D341Med (cell line): Measurements from ENCODE around the gene CACNA1E.

Experiments
- DNase-seq: peaks from one replicate; pipeline ENCODE4 v3.0.0; 2012; ENCODE audit warnings: low spot score

Gene CACNA1E

DNA sequence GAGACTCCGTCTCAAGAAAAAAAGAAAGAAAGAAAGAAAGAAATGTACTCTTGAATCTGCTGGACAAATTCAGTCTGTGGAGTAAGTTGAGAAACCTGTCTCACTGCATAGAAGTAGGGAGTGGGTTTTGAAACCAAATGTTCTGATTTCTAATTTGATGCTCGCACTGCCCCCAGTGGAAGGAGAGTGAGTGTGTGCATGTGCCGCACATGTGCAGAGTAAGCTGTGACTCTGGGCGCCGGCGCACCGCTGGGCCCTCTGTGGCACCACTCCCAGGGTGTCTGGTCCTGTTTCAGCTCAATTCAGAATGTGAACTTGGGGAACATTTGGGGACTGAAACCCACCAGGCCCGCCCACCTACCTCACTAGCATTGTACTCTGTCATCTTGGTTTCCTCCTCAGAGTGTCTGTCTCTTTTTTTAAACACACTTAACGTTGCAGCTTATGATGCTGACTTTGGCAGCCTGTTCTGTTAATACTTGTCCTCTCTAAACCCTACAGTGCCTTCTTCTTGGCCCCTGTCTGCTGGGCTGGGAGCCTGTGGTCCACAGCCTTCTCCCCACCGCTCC is 104.6 kb downstream of the CACNA1E start:
- DNase-seq: peak; percentile 76

GRCh38 chr1:181588631-181589030 is 105.3 kb downstream of the CACNA1E start:
- DNase-seq: no peak

DNA sequence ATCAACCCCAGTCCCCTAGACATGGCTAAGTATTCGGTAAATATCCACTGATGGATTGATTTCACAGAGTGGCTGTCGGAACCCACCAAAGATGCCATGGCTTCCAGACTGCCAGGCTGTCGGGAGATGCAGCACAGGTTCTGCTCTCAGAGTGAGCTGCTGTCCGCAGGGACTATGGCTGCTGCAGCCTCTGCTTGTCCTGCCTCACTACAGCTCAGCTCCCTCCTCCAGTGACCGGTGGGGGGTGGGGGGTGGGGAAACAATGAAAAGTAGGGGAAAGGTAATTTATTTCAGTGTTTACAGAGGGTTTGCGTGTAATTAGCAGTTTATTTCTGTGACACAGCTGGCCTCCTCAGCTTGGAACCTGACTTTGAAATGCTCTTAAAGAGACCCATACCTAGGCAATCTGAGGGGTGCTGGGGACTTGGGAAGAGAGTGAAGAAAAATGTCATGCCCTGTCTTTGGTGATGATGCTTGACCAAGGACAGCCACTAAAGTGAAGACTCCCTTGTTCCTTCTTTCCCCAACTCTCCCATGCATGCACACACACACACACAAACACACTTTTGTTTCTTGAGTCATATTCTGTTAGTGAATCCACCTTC is 109.0 kb downstream of the CACNA1E start:
- no peak for DNase-seq

GRCh38 chr1:181593042-181593441 is 109.7 kb downstream of the CACNA1E start:
- no peak for DNase-seq

- no peak for DNase-seq
Observed at GRCh38 chr1:181594553-181594952, 111.2 kb downstream of the CACNA1E start.

DNA sequence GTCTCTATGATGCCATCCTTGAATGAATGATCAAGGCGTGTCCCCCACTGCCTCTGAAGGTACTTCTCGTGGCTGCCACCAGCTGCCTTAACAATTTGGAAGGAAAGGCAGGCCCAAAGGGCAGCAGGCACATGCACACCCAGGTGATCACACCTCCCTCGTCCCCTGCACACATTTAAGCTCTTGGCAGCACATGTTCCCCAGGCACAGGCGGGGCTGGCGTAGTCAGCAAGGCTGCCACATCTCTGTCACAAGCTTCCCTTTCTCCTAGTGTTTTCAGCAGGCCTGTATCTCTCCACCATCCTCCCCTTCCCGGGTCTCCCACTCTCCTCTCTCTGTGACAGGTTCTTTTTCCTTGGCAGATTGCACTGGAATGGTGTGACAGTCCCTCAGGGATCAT is 111.9 kb downstream of the CACNA1E start:
- no peak for DNase-seq

- no peak for DNase-seq
Observed at GRCh38 chr1:181601186-181601950, 118.1 kb downstream of the CACNA1E start.

- DNase-seq: no peak
Observed at GRCh38 chr1:181603735-181604410, 120.6 kb downstream of the CACNA1E start.

- DNase-seq: no peak
Observed at GRCh38 chr1:181604482-181605249, 121.3 kb downstream of the CACNA1E start.

DNA sequence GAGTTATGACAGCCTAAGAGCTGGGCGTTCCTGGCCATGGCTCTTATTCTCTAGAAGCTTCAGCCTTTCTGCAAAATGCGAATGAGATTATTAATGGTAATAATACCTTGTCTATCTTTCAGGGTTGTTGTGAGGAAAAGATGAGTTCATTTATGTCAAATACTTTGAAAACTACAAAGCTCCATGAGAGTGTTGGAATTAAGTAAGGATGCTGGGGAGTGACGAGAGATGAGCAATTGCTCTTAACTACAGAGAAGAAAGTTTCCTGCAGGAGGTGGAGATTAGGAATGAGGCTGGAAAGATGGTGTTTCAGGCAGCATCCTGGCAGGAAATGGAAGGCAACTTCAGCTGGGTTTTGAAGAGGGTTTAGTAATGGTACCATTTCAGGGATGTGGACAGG is 124.2 kb downstream of the CACNA1E start:
- no peak for DNase-seq

- no peak for DNase-seq
Observed at GRCh38 chr1:181608386-181608785, 125.1 kb downstream of the CACNA1E start.

DNA sequence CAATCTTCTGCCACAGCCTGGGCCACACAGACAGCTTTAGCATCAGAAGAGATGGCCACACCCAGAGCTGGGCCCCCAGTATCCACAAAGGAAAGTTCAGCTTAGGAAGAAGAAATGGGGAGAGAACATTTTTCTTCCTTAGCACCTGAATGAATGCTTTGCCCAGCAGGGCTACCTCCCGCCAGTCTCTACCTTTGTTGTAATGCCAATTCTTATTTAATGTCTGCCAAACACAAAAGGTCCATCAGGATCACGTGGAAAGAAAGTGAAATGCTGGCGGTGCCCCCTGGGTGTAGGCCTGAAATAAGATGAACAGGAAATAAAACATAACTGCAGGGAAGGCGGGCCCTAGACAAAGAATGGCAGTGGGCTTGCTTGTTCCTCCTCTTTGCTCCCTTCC is 125.6 kb downstream of the CACNA1E start:
- DNase-seq: no peak

DNA sequence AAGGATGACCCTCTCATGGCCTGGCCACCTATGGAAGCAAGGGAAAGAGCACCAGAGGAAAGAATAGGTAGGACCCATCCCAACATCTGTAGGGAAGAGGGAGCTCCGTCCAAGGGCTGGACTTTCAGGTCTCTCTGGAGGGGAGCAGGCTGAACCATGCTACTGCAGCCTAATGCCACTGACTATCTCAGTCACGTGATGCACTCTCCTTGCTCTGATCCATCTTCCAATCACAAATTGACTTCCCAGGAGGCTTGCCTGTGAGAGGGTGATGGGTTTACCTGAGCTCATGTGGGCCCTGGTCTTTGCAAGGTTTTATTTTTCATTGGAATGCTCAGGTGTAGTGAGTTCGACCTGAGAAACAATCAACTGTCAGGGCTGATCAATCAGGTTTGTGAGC is 128.8 kb downstream of the CACNA1E start:
- DNase-seq: no peak

GRCh38 chr1:181618559-181618958 is 135.2 kb downstream of the CACNA1E start:
- DNase-seq: no peak

DNA sequence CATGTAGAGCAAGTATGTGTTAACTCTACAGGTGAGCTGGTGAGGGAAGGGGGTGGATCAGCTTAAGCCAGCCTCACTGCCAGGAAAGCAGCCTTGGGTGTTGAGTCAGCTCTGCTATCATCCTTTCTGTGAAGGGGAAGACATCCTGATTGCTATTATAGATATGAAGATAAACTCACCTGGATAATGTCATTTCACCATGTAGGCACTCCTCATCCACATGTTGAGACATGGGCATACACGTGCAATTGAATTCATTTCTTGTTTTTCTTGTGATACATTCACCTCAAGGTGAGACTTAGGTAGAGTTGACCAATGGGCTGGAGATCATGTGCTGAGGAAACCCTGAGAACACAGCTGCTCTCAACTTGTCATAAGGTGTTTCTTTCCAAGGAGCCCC is 136.9 kb downstream of the CACNA1E start:
- no peak for DNase-seq

DNA sequence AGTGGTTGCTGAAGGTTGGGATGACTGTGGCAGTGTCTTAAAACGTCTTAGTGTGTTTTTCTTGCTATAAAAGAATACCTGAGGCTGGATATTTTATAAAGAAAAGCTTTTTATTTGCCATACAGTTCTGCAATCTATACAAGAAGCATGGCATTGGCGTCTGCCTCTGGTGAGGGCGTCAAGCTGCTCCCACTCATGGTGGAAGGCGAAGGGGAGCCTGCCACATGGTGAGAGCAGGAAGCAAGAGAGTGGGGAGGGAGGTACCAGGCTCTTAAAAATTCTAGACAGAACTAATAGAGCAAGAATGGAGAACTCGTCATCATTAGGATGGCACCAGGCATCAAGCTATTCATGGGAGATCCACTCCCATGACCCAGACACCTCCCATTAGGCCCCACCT is 140.5 kb downstream of the CACNA1E start:
- no peak for DNase-seq

DNA sequence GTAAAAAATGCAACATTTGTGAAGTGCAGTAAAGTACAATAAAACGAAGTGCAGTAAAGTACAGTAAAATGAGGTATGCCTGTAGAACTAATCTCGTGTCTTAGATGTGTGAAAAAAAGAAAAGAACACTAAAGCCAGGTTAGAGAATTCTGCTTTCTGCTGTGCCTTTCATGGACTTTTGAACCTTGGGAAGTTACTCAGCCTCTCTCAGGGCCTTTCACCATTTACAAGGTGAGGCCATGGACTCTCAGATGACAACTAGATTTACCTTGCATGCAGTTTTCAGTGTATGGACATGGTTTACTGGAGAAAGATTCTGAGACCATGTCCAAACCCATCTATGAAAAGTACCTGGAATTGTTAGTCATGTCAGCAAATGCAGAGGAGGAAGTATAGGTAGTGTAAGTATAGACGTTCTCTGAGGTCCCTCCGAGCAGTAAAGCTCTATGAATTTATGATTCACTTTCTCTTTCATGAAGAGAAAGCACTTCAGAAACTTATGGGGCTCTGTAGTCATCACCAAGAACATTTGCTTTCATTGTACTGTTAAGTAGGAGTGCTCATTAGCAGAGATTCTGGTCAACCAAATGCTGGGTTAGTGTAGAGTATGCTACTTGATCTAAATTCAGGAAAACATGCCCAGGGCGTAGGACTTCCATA is 143.1 kb downstream of the CACNA1E start:
- no peak for DNase-seq

DNA sequence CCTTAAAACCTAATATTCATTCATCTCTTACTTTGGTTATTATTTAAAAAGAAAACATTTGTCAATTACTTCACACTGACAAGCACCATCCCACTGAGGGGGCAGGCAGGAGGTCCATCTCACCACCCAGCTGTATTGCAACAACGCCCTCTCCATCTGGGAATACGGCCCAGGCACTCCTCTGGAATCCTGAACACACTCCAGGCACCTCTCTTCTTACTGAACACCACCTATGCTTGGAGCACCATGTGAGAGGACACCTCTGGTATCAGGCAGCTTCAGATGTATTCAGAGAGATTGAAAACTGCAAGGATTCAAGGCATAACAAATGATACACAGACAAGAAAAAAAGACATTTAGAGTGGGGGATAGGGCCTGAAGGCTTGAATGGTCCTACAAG is 147.1 kb downstream of the CACNA1E start:
- DNase-seq: no peak

DNA sequence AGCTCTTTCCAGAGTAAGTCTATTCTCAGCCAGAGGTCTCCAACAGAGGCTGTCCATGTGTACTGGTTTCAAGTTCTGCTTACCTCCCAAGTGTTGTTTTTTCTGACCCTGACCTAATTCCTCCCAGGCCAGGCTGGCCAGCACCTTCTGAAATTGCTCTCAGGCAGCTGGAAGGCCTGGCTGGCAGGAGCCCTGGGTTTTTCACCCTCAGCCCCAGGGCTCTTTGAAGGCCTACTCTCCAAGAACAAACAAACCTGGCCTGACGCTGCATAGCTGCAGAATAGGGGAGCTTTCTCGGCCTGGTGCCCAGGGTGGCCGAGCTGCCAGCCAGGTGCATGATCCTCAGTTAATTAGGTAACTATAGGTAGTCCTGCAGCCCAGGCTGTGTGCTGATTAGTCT is 147.5 kb downstream of the CACNA1E start:
- DNase-seq: no peak

- DNase-seq: no peak
Observed at GRCh38 chr1:181632492-181632891, 149.2 kb downstream of the CACNA1E start.

DNA sequence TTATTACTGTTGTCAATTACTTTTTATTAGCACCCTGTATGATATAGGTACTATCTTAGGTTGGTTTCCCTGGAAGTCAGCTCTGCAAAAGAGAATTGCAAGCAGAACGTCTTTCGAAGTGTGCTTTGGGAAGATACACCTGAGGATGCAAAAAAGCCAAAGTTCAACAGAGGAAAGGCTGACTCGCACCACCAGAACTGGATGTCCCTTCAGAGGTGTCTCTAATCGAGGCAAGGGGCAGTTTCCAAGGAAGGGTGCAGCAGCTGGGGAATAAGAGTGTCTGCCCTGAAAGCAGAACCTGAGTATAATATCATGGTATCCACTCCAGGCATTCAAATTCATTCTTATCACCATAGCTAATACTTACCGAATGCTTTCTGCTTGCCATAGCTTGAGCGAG is 149.6 kb downstream of the CACNA1E start:
- no peak for DNase-seq

DNA sequence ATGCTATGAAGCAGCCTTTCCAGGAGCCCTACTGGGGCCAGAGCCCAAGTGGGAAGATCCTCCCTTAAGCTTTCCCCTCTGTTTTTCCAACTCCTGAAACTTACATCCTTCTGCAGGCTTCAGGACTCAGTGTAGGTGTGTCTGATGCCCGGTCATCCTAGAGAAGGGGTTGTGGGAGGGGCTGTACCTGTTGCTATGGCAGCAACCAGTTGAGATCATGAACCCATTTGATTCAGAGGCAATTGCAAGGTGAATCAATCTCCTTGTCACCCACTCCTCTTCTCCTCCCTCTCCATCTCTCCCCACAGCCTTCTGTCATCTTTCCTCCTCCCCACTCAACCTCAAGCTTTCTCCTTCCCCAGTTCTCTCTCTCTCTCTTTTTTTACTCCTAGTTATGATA is 151.8 kb downstream of the CACNA1E start:
- DNase-seq: no peak
